Stomach (tissue), 9 donors: ENCODE data around the gene THBS4. TPM values are rescaled to one million over a fixed set of nuclear protein-coding genes. Genes with fewer than 3 reads are reported as not detected.
A peak's percentile ranks its signal among the peaks of the same experiment; 100 is the strongest.

Source experiments
- DNase-seq, 2 donors: peaks; one replicate each; pipeline versions ENCODE4 v3.0.0 to v3.0.0-alpha.2; 2013 to 2019
- H3K27ac ChIP-seq, 5 donors: fragments of 200-600 bp in 4 of 5; sonication (generic) in 4 of 5; one replicate each; pipeline ENCODE4 v1.5.1; 2013 to 2019; ENCODE audit warnings: mild to moderate bottlenecking in 1 of 5, moderate library complexity in 1 of 5
- H3K27me3 ChIP-seq, 3 donors: fragments of 200-600 bp; sonication (generic); one replicate each; pipeline ENCODE4 v1.5.1; 2017 to 2019; ENCODE audit warnings: mixed run types in 1 of 3
- H3K36me3 ChIP-seq, 4 donors: fragments of 200-600 bp; sonication (generic); 1 replicate in 3 of 4; 2 replicates in 1 of 4; pipeline ENCODE4 v1.5.1; 2016 to 2019
- H3K4me1 ChIP-seq, 4 donors: fragments of 200-600 bp; sonication (generic); one replicate each; pipeline ENCODE4 v1.5.1; 2016 to 2019
- H3K4me3 ChIP-seq, 4 donors: fragments of 200-600 bp; sonication (generic) in 3 of 4; one replicate each; pipeline ENCODE4 v1.5.1; 2016 to 2019; ENCODE audit warnings: mild to moderate bottlenecking in 1 of 4
- H3K9me3 ChIP-seq, 4 donors: fragments of 200-600 bp; sonication (generic); one replicate each; pipeline ENCODE4 v1.5.1; 2016 to 2019
- EP300 ChIP-seq: sonication (generic); formaldehyde crosslinking; IDR thresholded peaks from one replicate; pipeline ENCODE4 v1.6.1; 2017; ENCODE audit warnings: antibody characterized with exemption
- POLR2A ChIP-seq, 4 donors: fragments of 450-650 bp; IDR thresholded peaks; one replicate each; pipeline ENCODE4 v1.6.1; 2016; ENCODE audit warnings: antibody characterized with exemption in 4 of 4, control low read depth in 2 of 4, mild to moderate bottlenecking in 1 of 4, moderate library complexity in 1 of 4
- POLR2AphosphoS5 ChIP-seq, 3 donors: sonication (generic); formaldehyde crosslinking; IDR thresholded peaks; one replicate each; pipeline ENCODE4 v1.6.1; 2016; ENCODE audit warnings: antibody characterized with exemption in 3 of 3
- WGBS, 5 donors: extraction: QIAGEN DNeasy Blood & Tissue Kit in 3 of 5; methylation state at CpG; one replicate each; pipeline versions ENCODE4 v1.1.5 to v1.1.7; 2013 to 2018; 5-methylcytosine and 5-hydroxymethylcytosine counted together
- intact Hi-C: fragments of 100-400 bp; cut with DNase I; formaldehyde crosslinking; loops from one replicate; pipeline ENCODE4 v1.15.1; 2023; ENCODE audit warnings: low total_unique reads
- polyA plus RNA-seq, 3 donors: library from polyadenylated mRNA; stranded (reverse); fragments of 200-250 nt; gene quantifications; one replicate each; pipeline ENCODE4 v1.2.3, GENCODE V29; 2013
- total RNA-seq, 5 donors: library from RNA; depleted of rRNA; stranded (reverse); fragments of >200 nt; gene quantifications; one replicate each; pipeline versions ENCODE4 v1.1.0 to v1.2.3, GENCODE V29; 2014 to 2016
- TF ChIP-seq, protein P1 (sequence below), 7 experiments: fragments of 450-650 bp in 4 of 7; fragments of 200-600 bp in 3 of 7; sonication (generic) in 3 of 7; IDR thresholded peaks; one replicate each; pipeline ENCODE4 v1.5.1; 2016 to 2019; ENCODE audit warnings: antibody characterized with exemption in 7 of 7, control low read depth in 2 of 7, mild to moderate bottlenecking in 1 of 7
- donor health status: healthy with polysubstance abuse.
- donor health status: Bipolar disorder and iron deficiency.
- donor health status: healthy.

Gene THBS4
- total and polyA plus RNA-seq, 8 donors, result 0.19 to 38.2 (median 6.7) TPM; not detected in 1

DNA sequence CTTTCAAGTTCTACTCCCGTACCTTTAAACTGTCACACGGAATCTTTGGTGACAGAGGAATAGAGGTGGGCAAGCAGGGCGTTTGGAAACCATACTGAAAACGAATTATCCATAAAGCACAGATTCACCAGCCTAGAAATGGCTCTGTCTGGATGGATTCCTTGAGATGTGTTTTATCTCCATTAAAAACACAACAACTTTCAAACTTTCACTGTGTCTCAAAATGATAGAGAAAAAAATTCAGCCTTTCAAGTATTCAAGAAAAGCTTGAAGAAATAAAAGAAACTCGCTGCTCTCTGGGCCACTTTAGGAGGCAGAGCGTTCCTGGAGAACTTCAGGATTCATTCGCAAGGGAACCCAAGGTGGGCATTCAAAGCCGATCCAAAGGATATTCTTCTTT is 589 bp upstream of the THBS4 start:
- H3K36me3 ChIP-seq, result no peaks in the 10 kb centered on the region
- intact Hi-C loops, result no loop called here
- WGBS, 5 donors, result 24 to 39% (median 36%) methylated on average over 8 of the region's 8 CpGs
- H3K27ac ChIP-seq, result no peak overlapping the region
- H3K4me1 ChIP-seq, result peaks cover 0 to 10% (median 6%) of the 10 kb centered on the region in 4 donors
- TF ChIP-seq POLR2A (IDR thresholded peaks at IDR 0.05), result no peak
- H3K4me3 ChIP-seq, result peak overlapping the region; percentile 24 to 36 (median 30)
- no peaks in the 10 kb centered on the region for H3K9me3 ChIP-seq
- no peak for DNase-seq
- H3K27me3 ChIP-seq, result peaks cover 7 to 61% (median 33%) of the 10 kb centered on the region in 3 donors

DNA sequence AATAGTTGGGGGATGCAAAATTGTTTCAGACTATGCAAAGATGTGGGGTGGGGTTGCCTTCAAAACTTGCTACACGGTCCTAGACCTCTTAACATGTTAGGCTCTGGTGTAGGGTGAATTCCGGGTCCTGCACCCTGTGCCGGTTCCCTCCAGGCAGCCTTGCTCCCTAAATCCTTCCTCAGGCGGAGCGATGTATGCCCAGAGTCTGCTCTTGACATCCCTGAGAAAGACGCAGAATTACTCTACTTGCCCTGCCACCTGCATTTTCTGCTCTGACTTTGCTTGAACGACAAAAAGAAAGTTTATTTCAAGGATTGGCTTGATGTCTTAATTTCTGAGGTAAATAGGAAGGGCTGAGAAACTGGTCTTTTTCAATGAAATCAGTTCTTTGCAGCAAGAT is 691 bp downstream of the THBS4 start:
- intact Hi-C loops, result no loop called here
- 66 to 76% (median 68%) methylated on average over 7 of the region's 7 CpGs for WGBS, 5 donors
- Histone ChIP-seq H3K27me3 (peaks cover 7 to 58% (median 33%) of the 10 kb centered on the region in 3 donors), H3K4me3 (no peak overlapping the region), H3K4me1 (peaks cover 0 to 10% (median 6%) of the 10 kb centered on the region in 4 donors), H3K9me3 (no peaks in the 10 kb centered on the region), H3K36me3 (no peaks in the 10 kb centered on the region), H3K27ac (no peak overlapping the region)
- no peak for DNase-seq
- TF ChIP-seq POLR2AphosphoS5 (IDR thresholded peaks at IDR 0.05), result no peak

DNA sequence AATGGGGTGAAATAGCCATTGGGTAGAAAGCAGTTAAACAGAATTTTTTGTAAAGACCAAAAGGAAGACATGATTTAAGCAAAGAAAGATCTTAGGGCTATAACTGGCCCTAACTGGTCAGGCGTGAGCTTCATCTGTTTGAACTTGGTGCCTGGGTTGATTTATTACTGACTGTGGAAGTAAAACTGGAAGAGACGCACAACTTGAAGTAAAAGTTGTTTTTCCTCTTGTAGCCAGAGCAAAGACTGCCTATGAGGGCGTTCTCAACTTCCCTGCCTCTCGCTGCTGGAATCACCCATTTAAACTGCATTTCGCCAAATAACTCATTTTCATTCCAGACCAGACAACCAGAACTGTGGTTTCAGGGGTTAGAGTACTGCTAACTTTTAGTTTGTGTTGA is 1.5 kb downstream of the THBS4 start:
- Histone ChIP-seq H3K27me3 (peaks cover 7 to 58% (median 33%) of the 10 kb centered on the region in 3 donors), H3K36me3 (no peaks in the 10 kb centered on the region), H3K9me3 (no peaks in the 10 kb centered on the region), H3K4me3 (no peak overlapping the region), H3K27ac (no peak overlapping the region), H3K4me1 (peaks cover 0 to 10% (median 6%) of the 10 kb centered on the region in 4 donors)
- no peak for DNase-seq
- TF ChIP-seq EP300 (no peak), POLR2A (IDR thresholded peaks at IDR 0.05) (no peak), POLR2AphosphoS5 (IDR thresholded peaks at IDR 0.05) (no peak)
- TF ChIP-seq, protein P1, sequence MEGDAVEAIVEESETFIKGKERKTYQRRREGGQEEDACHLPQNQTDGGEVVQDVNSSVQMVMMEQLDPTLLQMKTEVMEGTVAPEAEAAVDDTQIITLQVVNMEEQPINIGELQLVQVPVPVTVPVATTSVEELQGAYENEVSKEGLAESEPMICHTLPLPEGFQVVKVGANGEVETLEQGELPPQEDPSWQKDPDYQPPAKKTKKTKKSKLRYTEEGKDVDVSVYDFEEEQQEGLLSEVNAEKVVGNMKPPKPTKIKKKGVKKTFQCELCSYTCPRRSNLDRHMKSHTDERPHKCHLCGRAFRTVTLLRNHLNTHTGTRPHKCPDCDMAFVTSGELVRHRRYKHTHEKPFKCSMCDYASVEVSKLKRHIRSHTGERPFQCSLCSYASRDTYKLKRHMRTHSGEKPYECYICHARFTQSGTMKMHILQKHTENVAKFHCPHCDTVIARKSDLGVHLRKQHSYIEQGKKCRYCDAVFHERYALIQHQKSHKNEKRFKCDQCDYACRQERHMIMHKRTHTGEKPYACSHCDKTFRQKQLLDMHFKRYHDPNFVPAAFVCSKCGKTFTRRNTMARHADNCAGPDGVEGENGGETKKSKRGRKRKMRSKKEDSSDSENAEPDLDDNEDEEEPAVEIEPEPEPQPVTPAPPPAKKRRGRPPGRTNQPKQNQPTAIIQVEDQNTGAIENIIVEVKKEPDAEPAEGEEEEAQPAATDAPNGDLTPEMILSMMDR (IDR thresholded peaks at IDR 0.05), result no peak
- intact Hi-C loops, result no loop called here
- 79 to 89% (median 85%) methylated on average over 5 of the region's 5 CpGs for WGBS, 5 donors

DNA sequence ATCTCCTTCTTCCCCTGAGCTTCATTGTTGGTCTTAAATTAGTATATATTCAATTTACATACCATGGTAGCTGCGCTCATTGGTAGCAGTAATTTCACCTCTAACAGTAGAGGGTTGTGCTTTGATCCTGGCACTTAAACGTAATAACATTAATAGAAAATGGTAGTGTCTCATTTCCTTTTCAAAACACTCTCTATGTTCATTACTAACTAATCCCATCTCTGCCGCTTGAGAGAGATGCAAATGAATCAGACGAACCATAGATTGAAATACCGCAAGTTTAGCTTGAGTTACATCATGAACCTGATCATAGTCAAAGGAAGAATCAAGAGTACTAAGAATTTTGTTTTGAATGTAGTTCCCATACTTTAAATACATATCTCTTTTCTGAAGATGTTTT is 2.2 kb downstream of the THBS4 start:
- no peaks in the 10 kb centered on the region for H3K36me3 ChIP-seq
- 66 to 86% (median 80%) methylated on average over 5 of the region's 5 CpGs for WGBS, 5 donors
- intact Hi-C loops, result no loop called here
- peaks cover 0 to 10% (median 6%) of the 10 kb centered on the region in 4 donors for H3K4me1 ChIP-seq
- no peaks in the 10 kb centered on the region for H3K9me3 ChIP-seq
- no peak overlapping the region for H3K27ac ChIP-seq
- no peak overlapping the region for H3K4me3 ChIP-seq
- peaks cover 7 to 57% (median 33%) of the 10 kb centered on the region in 3 donors for H3K27me3 ChIP-seq
- no peak for DNase-seq
- no peak for TF ChIP-seq EP300

DNA sequence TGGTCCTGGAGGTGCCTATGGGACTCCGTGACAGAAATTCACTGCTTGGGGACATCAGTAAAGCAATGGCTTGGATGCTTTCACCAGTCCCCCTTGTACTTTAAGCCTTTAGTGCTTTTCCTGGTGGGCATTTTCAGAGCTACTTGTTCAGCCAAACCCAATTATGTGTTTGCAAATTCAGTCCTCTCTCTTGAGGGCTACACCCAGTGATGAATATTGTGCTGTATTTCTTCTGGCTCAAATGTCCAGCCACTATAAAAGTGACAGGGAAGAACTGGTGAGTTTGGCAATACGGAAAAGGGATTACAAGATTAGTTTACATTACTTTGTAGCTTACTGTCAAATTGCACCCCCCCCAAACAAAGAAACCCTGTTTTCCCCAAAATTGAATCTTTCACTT is 4.5 kb downstream of the THBS4 start:
- no peak overlapping the region for H3K4me3 ChIP-seq
- no peaks in the 10 kb centered on the region for H3K9me3 ChIP-seq
- intact Hi-C loops, result no loop called here
- 63 to 79% (median 70%) methylated on average over 2 of the region's 2 CpGs for WGBS, 5 donors
- DNase-seq, result no peak
- H3K36me3 ChIP-seq, result no peaks in the 10 kb centered on the region
- H3K4me1 ChIP-seq, result peaks cover 0 to 10% (median 6%) of the 10 kb centered on the region in 4 donors
- no peak for TF ChIP-seq POLR2AphosphoS5 (IDR thresholded peaks at IDR 0.05)
- TF ChIP-seq EP300, result no peak
- TF ChIP-seq POLR2A (IDR thresholded peaks at IDR 0.05), result no peak
- TF ChIP-seq, protein P1 (IDR thresholded peaks at IDR 0.05), result no peak
- peaks cover 7 to 34% (median 20%) of the 10 kb centered on the region in 3 donors for H3K27me3 ChIP-seq
- no peak overlapping the region for H3K27ac ChIP-seq

DNA sequence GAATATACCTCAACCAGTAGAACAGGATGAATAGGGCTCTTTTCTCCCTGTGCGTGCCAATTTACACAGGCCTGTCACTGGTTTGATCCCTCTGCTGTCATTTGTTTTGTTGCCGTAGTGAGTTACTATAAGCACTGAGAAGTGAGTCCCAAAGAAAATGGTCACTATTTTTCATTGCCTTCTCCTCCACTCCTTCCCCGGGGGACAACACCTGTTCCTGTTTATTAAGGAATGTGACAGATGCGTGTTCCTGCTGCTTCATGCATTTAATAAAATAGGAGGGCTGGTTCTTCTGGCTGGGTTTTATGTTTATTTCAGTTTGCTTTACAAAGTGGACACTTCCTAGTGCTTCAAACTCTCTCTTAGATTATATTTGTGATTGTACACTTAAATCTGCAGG is 6.4 kb downstream of the THBS4 start:
- no peaks in the 10 kb centered on the region for H3K9me3 ChIP-seq
- H3K4me1 ChIP-seq, result no peaks in the 10 kb centered on the region
- intact Hi-C loops, result no loop called here
- DNase-seq, result no peak
- H3K27ac ChIP-seq, result no peak overlapping the region
- no peak for TF ChIP-seq EP300
- no peak for TF ChIP-seq POLR2AphosphoS5 (IDR thresholded peaks at IDR 0.05)
- no peak for TF ChIP-seq POLR2A (IDR thresholded peaks at IDR 0.05)
- TF ChIP-seq, protein P1 (IDR thresholded peaks at IDR 0.05), result no peak
- H3K36me3 ChIP-seq, result no peaks in the 10 kb centered on the region
- peaks cover 0 to 16% (median 1%) of the 10 kb centered on the region in 3 donors for H3K27me3 ChIP-seq
- 52 to 62% (median 60%) methylated on average over 4 of the region's 4 CpGs for WGBS, 5 donors
- H3K4me3 ChIP-seq, result no peak overlapping the region
